ENCODE results near the gene PADI1. TPM values are rescaled to one million over a fixed set of nuclear protein-coding genes. Genes with fewer than 3 reads are reported as not detected.

The PADI1 gene
- polyA plus RNA-seq, 1 donor, result not detected

Other genes with a start within 250 kb of the PADI1 start
- gene MFAP2, start 224.5 kb upstream of the PADI1 start, polyA plus RNA-seq, result 121 TPM
- gene ATP13A2, start 193.2 kb upstream of the PADI1 start, polyA plus RNA-seq, result 20.6 TPM
- gene SDHB, start 151.1 kb upstream of the PADI1 start, polyA plus RNA-seq, result 122 TPM
- gene PADI2, start 85.7 kb upstream of the PADI1 start, polyA plus RNA-seq, result 19.3 TPM
- gene PADI3, start 44.0 kb downstream of the PADI1 start, polyA plus RNA-seq, result not detected
- 0.10 TPM for gene PADI4, start 103.1 kb downstream of the PADI1 start, polyA plus RNA-seq
- gene PADI6, start 167.1 kb downstream of the PADI1 start, polyA plus RNA-seq, result not detected
- gene RCC2, start 234.5 kb downstream of the PADI1 start, polyA plus RNA-seq, result 51.0 TPM